Peyer's patch (tissue), 4 donors: ENCODE data around the gene AKIP1. TPM values are rescaled to one million over a fixed set of nuclear protein-coding genes. Genes with fewer than 3 reads are reported as not detected.
A peak's percentile ranks its signal among the peaks of the same experiment; 100 is the strongest.

Experiments used
- DNase-seq, 3 donors: peaks; one replicate each; pipeline ENCODE4 v3.0.0-alpha.2; 2017 to 2019
- H3K27ac ChIP-seq, 4 donors: fragments of 200-600 bp; sonication (generic); one replicate each; pipeline ENCODE4 v1.5.1; 2016 to 2019
- H3K27me3 ChIP-seq, 2 donors: fragments of 200-600 bp; sonication (generic); one replicate each; pipeline ENCODE4 v1.5.1; 2019
- H3K36me3 ChIP-seq, 3 donors: fragments of 200-600 bp; sonication (generic); one replicate each; pipeline ENCODE4 v1.5.1; 2016 to 2019
- H3K4me1 ChIP-seq, 4 donors: fragments of 200-600 bp; sonication (generic); one replicate each; pipeline ENCODE4 v1.5.1; 2016 to 2019
- H3K4me3 ChIP-seq, 4 donors: fragments of 200-600 bp; sonication (generic); 1 replicate in 3 of 4; 2 replicates in 1 of 4; pipeline ENCODE4 v1.5.1; 2016 to 2019; ENCODE audit warnings: mild to moderate bottlenecking in 1 of 4
- H3K9me3 ChIP-seq, 4 donors: fragments of 200-600 bp; sonication (generic); one replicate each; pipeline ENCODE4 v1.5.1; 2016 to 2019; ENCODE audit warnings: mild to moderate bottlenecking in 1 of 4
- POLR2A ChIP-seq, 2 donors: fragments of 450-650 bp; IDR thresholded peaks; one replicate each; pipeline ENCODE4 v1.5.1; 2017; ENCODE audit warnings: antibody characterized with exemption in 2 of 2, mild to moderate bottlenecking in 2 of 2, moderate library complexity in 2 of 2
- total RNA-seq, 4 donors: library from RNA; depleted of rRNA; stranded (reverse); fragments of >200 nt; gene quantifications; one replicate each; pipeline ENCODE4 v1.1.0, GENCODE V29; 2016
- TF ChIP-seq, protein P1 (sequence below), 6 experiments: fragments of 450-650 bp in 4 of 6; fragments of 200-600 bp in 2 of 6; sonication (generic) in 1 of 6; IDR thresholded peaks; one replicate each; pipeline ENCODE4 v1.5.1; 2017 to 2019; ENCODE audit warnings: antibody characterized with exemption in 6 of 6, mild to moderate bottlenecking in 3 of 6, moderate library complexity in 1 of 6

The AKIP1 gene, protein sequence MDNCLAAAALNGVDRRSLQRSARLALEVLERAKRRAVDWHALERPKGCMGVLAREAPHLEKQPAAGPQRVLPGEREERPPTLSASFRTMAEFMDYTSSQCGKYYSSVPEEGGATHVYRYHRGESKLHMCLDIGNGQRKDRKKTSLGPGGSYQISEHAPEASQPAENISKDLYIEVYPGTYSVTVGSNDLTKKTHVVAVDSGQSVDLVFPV
- total RNA-seq: 10 to 100 TPM in 2 of 4 donors, 1 to 10 TPM in 2; 8.6 to 21.7 (median 12.5) TPM

GRCh38 chr11:8911029-8911823 is at the start of gene AKIP1:
TSS of gene AKIP1 (plus strand) at chr11:8911189. CDS start at chr11:8911450, 261 bp downstream.
- Histone ChIP-seq H3K4me1 (peaks cover 0 to 30% (median 0%) of the 10 kb centered on the region in 4 donors), H3K36me3 (peaks cover 0 to 3% (median 0%) of the 10 kb centered on the region in 3 donors), H3K27ac (peak within 1 kb of the TSS; percentile 76 to 94 (median 86)), H3K27me3 (no peaks in the 10 kb centered on the region), H3K9me3 (no peaks in the 10 kb centered on the region), H3K4me3 (peak within 1 kb of the TSS; percentile 56 to 96 (median 78))
- DNase-seq: peak; percentile 78 to 95 (median 94)
- TF ChIP-seq, protein P1, sequence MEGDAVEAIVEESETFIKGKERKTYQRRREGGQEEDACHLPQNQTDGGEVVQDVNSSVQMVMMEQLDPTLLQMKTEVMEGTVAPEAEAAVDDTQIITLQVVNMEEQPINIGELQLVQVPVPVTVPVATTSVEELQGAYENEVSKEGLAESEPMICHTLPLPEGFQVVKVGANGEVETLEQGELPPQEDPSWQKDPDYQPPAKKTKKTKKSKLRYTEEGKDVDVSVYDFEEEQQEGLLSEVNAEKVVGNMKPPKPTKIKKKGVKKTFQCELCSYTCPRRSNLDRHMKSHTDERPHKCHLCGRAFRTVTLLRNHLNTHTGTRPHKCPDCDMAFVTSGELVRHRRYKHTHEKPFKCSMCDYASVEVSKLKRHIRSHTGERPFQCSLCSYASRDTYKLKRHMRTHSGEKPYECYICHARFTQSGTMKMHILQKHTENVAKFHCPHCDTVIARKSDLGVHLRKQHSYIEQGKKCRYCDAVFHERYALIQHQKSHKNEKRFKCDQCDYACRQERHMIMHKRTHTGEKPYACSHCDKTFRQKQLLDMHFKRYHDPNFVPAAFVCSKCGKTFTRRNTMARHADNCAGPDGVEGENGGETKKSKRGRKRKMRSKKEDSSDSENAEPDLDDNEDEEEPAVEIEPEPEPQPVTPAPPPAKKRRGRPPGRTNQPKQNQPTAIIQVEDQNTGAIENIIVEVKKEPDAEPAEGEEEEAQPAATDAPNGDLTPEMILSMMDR (IDR thresholded peaks at IDR 0.05): no peak
- TF ChIP-seq POLR2A (IDR thresholded peaks at IDR 0.05): peak in 1 of 2 donors; percentile 29

GRCh38 chr11:8863838-8864237 is 47.2 kb upstream of the AKIP1 start:
- Histone ChIP-seq H3K27me3 (no peaks in the 10 kb centered on the region), H3K27ac (peak overlapping the region in 2 of 4 donors; percentile 30 to 36), H3K36me3 (no peaks in the 10 kb centered on the region), H3K4me3 (no peak overlapping the region), H3K9me3 (no peaks in the 10 kb centered on the region), H3K4me1 (peaks cover 0 to 6% (median 0%) of the 10 kb centered on the region in 4 donors)
- TF ChIP-seq, protein P1 (IDR thresholded peaks at IDR 0.05): no peak
- TF ChIP-seq POLR2A (IDR thresholded peaks at IDR 0.05): no peak
- DNase-seq: no peak

GRCh38 chr11:8865304-8865703 is 45.7 kb upstream of the AKIP1 start:
- peak overlapping the region in 1 of 4 donors; percentile 30 for H3K27ac ChIP-seq

DNA sequence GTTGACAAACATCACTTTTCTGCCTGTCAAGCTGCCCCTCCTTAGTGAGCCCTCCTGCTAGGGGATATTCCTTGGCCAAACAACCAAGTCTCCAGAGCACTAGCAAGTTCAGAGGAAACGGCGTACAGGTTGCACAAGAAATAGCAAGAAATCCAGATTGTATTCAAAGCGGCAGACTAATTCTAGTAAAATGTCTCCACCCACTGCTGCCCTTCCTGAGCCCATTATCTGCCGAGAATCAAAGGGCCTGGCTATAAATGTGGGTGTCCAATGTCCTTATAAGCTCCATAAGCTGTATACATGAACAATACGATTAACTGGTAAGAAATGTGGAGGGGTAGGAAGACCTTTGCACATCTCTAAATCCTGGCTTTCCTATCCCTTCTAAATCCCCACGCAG is 44.0 kb upstream of the AKIP1 start:
- DNase-seq: no peak
- Histone ChIP-seq H3K27me3 (no peaks in the 10 kb centered on the region), H3K36me3 (no peaks in the 10 kb centered on the region), H3K9me3 (no peaks in the 10 kb centered on the region), H3K4me3 (no peak overlapping the region), H3K4me1 (peaks cover 0 to 8% (median 3%) of the 10 kb centered on the region in 4 donors), H3K27ac (peak overlapping the region in 1 of 4 donors; percentile 31)
- TF ChIP-seq, protein P1 (IDR thresholded peaks at IDR 0.05): no peak
- TF ChIP-seq POLR2A (IDR thresholded peaks at IDR 0.05): no peak

More at GRCh38 chr11:8865304-8865703, 45.7 kb upstream of the AKIP1 start:
- Histone ChIP-seq H3K27me3 (no peaks in the 10 kb centered on the region), H3K9me3 (no peaks in the 10 kb centered on the region), H3K36me3 (no peaks in the 10 kb centered on the region), H3K4me3 (no peak overlapping the region), H3K4me1 (peaks cover 0 to 6% (median under 1%) of the 10 kb centered on the region in 4 donors)
- TF ChIP-seq, protein P1 (IDR thresholded peaks at IDR 0.05): no peak
- TF ChIP-seq POLR2A (IDR thresholded peaks at IDR 0.05): no peak
- no peak for DNase-seq

DNA sequence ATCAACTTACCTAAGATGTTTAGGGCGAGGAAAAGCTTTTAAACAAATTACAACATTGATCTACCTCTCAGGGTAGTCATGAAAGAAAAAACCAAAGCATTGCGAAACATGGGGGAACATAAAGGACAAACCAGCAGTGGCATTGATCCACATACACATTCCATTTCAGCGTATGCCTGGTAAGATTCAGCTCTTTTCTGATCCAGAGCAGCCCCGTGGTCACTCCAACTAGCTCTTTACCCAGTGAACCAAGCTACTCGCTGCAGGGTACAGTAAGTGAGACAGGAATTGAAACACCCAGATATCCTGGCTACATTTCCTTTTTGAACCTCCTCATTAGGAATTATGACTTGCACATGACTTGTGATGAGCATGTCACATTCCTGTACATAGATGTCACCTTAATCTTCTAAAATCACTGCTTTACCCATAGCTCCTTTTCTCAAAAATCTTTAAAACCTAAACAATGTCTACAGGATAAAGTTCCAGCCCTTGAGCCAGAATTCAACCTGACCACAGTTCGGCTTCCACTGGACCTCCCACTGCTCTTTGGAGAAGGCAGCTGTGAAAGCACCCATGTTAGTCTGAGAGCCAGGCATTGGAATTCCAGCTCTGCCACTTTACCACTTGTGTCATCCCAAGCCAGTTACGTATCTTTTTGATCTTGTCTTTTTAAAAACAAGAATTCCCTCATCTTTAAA is 42.9 kb upstream of the AKIP1 start:
- no peaks in the 10 kb centered on the region for H3K27me3 ChIP-seq
- DNase-seq: no peak
- H3K4me1 ChIP-seq: peaks cover 0 to 8% (median 3%) of the 10 kb centered on the region in 4 donors
- TF ChIP-seq, protein P1 (IDR thresholded peaks at IDR 0.05): no peak
- no peak for TF ChIP-seq POLR2A (IDR thresholded peaks at IDR 0.05)
- H3K36me3 ChIP-seq: no peaks in the 10 kb centered on the region
- H3K27ac ChIP-seq: peak overlapping the region in 1 of 4 donors; percentile 88
- no peaks in the 10 kb centered on the region for H3K9me3 ChIP-seq
- H3K4me3 ChIP-seq: peak overlapping the region in 1 of 4 donors; percentile 2
